GM12878 (cell line): ENCODE data around the gene EHBP1. TPM values are rescaled to one million over a fixed set of nuclear protein-coding genes. Genes with fewer than 3 reads are reported as not detected.

Experiments used
- ATAC-seq: fragments of 200-7000 bp; cut with Tn5 transposase; 3 replicates; pipeline ENCODE4 v1.9.1; 2020; ENCODE audit warnings: mild to moderate bottlenecking, moderate library complexity
- BruUV-seq: library from RNA; stranded (reverse); fragments of 400-500 nt; replicated peaks from 2 replicates; lab custom pipeline; 2021; lab: Mats Ljungman, UMichigan
- CTCF ChIA-PET: fragments of 300-600 bp; sonication (Branson Sonifier 250); formaldehyde crosslinking; extraction: SDS; loops from one replicate; lab custom pipeline; 2021; ENCODE audit warnings: inconsistent platforms; lab: Yijun Ruan, JAX
- POLR2A ChIA-PET: fragments of 350-600 bp; formaldehyde crosslinking; extraction: SDS; loops from one replicate; lab custom pipeline; 2021; ENCODE audit warnings: inconsistent platforms; lab: Charles Lee
- RAD21 ChIA-PET: fragments of 300-600 bp; sonication (Branson Sonifier 250); formaldehyde crosslinking; loops from one replicate; lab custom pipeline; 2023; ENCODE audit warnings: antibody characterized with exemption; ENCODE audit not compliant: unreplicated experiment; lab: Charles Lee
- SMC1A ChIA-PET: fragments of 300-600 bp; sonication (Branson Sonifier 250); formaldehyde crosslinking; loops from one replicate; lab custom pipeline; 2023; ENCODE audit not compliant: unreplicated experiment, uncharacterized antibody; lab: Charles Lee
- DNase-seq: peaks from one replicate; pipeline ENCODE4 v3.0.0-alpha.2; 2011; ENCODE audit warnings: low read depth, low spot score
- FAIRE-seq: peaks from 3 replicates; lab custom pipeline; 2011; peaks lifted over from hg19 to GRCh38; lab: Jason Lieb, UNC
- H2AFZ ChIP-seq: 2 replicates; pipeline ENCODE4 v1.6.0; 2011; ENCODE audit warnings: low read depth, low read length, control low read depth; ENCODE audit not compliant: control insufficient read depth
- H3K27ac ChIP-seq: 2 replicates; pipeline ENCODE4 v1.5.1; 2011; ENCODE audit warnings: control low read depth; ENCODE audit not compliant: control insufficient read depth, insufficient read depth
- H3K27me3 ChIP-seq, 2 experiments: replicated peaks in 1 of 2; 2 replicates each; pipeline versions ENCODE4 v1.6.0 to v1.6.1; 2011; ENCODE audit warnings: low read length in 1 of 2; ENCODE audit not compliant: control insufficient read depth in 2 of 2, insufficient read depth in 2 of 2
- H3K36me3 ChIP-seq, 2 experiments: 2 replicates each; pipeline ENCODE4 v1.5.1; 2011; ENCODE audit warnings: low read length in 1 of 2; ENCODE audit not compliant: control insufficient read depth in 2 of 2, insufficient read depth in 2 of 2
- H3K4me1 ChIP-seq: 2 replicates; pipeline ENCODE4 v1.6.1; 2011; ENCODE audit warnings: mild to moderate bottlenecking, low read length, moderate library complexity, mixed read lengths; ENCODE audit not compliant: control insufficient read depth, insufficient read depth
- H3K4me2 ChIP-seq: 2 replicates; pipeline ENCODE4 v1.6.0; 2011; ENCODE audit warnings: control low read depth; ENCODE audit not compliant: control insufficient read depth, insufficient read depth
- H3K4me3 ChIP-seq: fragments of 200-600 bp; sonication (generic); 2 replicates; pipeline ENCODE4 v1.5.1; 2016
- H3K79me2 ChIP-seq: 2 replicates; pipeline ENCODE4 v1.6.0; 2011; ENCODE audit warnings: low read length; ENCODE audit not compliant: control insufficient read depth, insufficient read depth
- H3K9ac ChIP-seq: 2 replicates; pipeline ENCODE4 v1.8.0; 2011; ENCODE audit warnings: low read length, control low read depth, mixed read lengths; ENCODE audit not compliant: control insufficient read depth, insufficient read depth
- H3K9me3 ChIP-seq: replicated peaks from 3 replicates; pipeline ENCODE4 v1.5.1; 2011; ENCODE audit warnings: mild to moderate bottlenecking, low read length; ENCODE audit not compliant: control insufficient read depth, insufficient read depth
- H4K20me1 ChIP-seq: 2 replicates; pipeline ENCODE4 v1.6.0; 2011; ENCODE audit not compliant: control insufficient read depth, insufficient read depth
- IKZF1 ChIP-seq: fragments of 450-650 bp; conservative IDR thresholded peaks from 2 replicates; pipeline ENCODE4 v1.6.1; 2017; ENCODE audit warnings: antibody characterized with exemption, mild to moderate bottlenecking
- JUND ChIP-seq: IDR thresholded peaks from 2 replicates; pipeline ENCODE4 v1.6.1; 2012; ENCODE audit warnings: low read depth, mild to moderate bottlenecking, low read length, improper control_type of control experiment, moderate library complexity
- WGBS: methylation state at CpG from one replicate; pipeline ENCODE4 v1.1.6; 2016; ENCODE audit warnings: low lambda C conversion rate; ENCODE audit not compliant: insufficient replicate concordance, insufficient coverage; ENCODE audit errors: missing lambda C conversion rate; 5-methylcytosine and 5-hydroxymethylcytosine counted together
- in situ Hi-C: fragments of 300-500 bp; cut with MboI; formaldehyde crosslinking; loops from 9 replicates; pipeline ENCODE4 v1.14.3; 2018; ENCODE audit warnings: mixed read lengths
- intact Hi-C: fragments of 100-400 bp; cut with micrococcal nuclease; formaldehyde crosslinking; loops from one replicate; pipeline ENCODE4 v1.14.2; 2022; ENCODE audit not compliant: unreplicated experiment
- polyA plus RNA-seq, 11 experiments: library from polyadenylated mRNA; depleted of rRNA in 4 of 11; unstranded in 6 of 11; stranded (reverse) in 5 of 11; fragments of >200 nt; fragmentation: Nextera tagmentation in 4 of 11; fragmentation: Illumina TruSeq in 1 of 11; extraction: Ambion mirVana in 4 of 11; extraction: Trizol in 1 of 11; gene quantifications; 1 replicate in 1 of 11; 2 replicates in 10 of 11; pipeline versions ENCODE4 v1.2.1 to v1.2.3, GENCODE V29; 2011 to 2016; ENCODE audit warnings: inconsistent platforms in 2 of 11, missing spikeins in 2 of 11, low read depth in 1 of 11
- total RNA-seq, 4 experiments: library from RNA; depleted of rRNA in 3 of 4; stranded (reverse); fragments of >200 nt in 3 of 4; fragmentation: Illumina TruSeq in 1 of 4; extraction: Trizol in 1 of 4; gene quantifications; 2 replicates each; pipeline versions ENCODE4 v1.2.1 to v1.2.3, GENCODE V29; 2013 to 2021
- TF ChIP-seq, protein P1 (sequence below): IDR thresholded peaks from 2 replicates; pipeline ENCODE4 v1.6.1; 2012; ENCODE audit warnings: low read depth, low read length, improper control_type of control experiment
- TF ChIP-seq, protein P2 (sequence below): IDR thresholded peaks from 2 replicates; pipeline ENCODE4 v1.6.1; 2012; ENCODE audit warnings: low read depth, low read length, improper control_type of control experiment

The EHBP1 gene
- total and polyA plus RNA-seq, 10 of the 15 experiments (the other 5 are each of a cell fraction or from before 2014, with no cell fraction given) = 5.7 to 26.1 (median 13.6) TPM

DNA sequence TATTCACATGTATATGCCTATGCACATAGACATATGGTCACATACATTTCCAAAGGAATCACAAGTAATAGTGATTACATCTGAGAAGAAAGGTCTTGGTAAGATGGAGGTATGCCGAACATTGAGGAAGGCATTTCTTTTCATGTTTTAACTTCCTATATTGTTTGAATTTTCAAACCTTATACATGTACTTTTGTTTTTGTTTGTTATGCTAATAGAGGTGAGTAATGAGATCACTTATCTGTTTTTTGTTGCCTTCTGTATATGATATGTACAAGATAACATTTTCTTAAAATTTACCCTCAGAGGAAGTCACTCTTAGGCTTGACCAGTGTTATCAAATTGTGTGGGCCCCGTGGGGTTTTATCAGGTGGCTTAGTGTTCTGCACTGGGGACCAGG is 178.6 kb downstream of the EHBP1 start:
- TF ChIP-seq IKZF1 = no peak
- TF ChIP-seq, protein P1, sequence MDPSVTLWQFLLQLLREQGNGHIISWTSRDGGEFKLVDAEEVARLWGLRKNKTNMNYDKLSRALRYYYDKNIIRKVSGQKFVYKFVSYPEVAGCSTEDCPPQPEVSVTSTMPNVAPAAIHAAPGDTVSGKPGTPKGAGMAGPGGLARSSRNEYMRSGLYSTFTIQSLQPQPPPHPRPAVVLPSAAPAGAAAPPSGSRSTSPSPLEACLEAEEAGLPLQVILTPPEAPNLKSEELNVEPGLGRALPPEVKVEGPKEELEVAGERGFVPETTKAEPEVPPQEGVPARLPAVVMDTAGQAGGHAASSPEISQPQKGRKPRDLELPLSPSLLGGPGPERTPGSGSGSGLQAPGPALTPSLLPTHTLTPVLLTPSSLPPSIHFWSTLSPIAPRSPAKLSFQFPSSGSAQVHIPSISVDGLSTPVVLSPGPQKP = no peak
- TF ChIP-seq JUND = no peak
- H3K27me3 ChIP-seq = no peaks in the 10 kb centered on the region
- H3K36me3 ChIP-seq = no peaks in the 10 kb centered on the region
- ChIA-PET SMC1A (no interaction called here), POLR2A (no interaction called here), RAD21 (no interaction called here), CTCF (no interaction called here)
- intact Hi-C loops (no loop called here), in situ Hi-C loops (no loop called here)
- WGBS = 99% methylated on average over 2 of the region's 2 CpGs
- no peaks in the 10 kb centered on the region for H3K4me1 ChIP-seq
- no peak overlapping the region for H3K9ac ChIP-seq
- no peaks in the 10 kb centered on the region for H3K79me2 ChIP-seq
- no TSS peak for BruUV-seq
- DNase-seq (no peak), ATAC-seq (no peak), FAIRE-seq (no peak)
- H3K27ac ChIP-seq = no peak overlapping the region
- H3K4me2 ChIP-seq = no peak overlapping the region
- no peaks in the 10 kb centered on the region for H4K20me1 ChIP-seq
- no peak overlapping the region for H3K4me3 ChIP-seq
- H3K9me3 ChIP-seq = no peaks in the 10 kb centered on the region
- no peak overlapping the region for H2AFZ ChIP-seq

DNA sequence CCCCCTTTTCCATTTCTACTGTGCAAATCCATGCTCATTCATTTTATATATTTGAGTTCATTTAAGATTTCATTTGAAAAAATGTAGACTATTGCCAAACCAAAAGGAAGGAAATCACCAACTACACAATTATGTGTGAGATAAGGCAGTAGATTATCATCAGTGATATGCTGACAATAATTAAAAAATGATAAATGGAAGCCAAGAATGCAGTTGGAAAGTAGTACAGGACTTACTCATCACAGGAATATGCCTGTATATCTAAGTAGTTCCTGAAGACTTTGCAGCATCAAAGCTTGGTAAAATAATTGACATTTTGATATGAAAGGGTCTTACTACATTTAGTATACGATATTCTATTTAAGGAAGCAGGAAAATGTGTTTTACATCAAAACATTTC is 179.0 kb downstream of the EHBP1 start:
- Histone ChIP-seq H3K4me2 (no peak overlapping the region), H3K79me2 (no peaks in the 10 kb centered on the region), H2AFZ (no peak overlapping the region), H3K9me3 (no peaks in the 10 kb centered on the region), H3K27ac (no peak overlapping the region), H3K4me1 (no peaks in the 10 kb centered on the region), H3K27me3 (no peaks in the 10 kb centered on the region), H4K20me1 (no peaks in the 10 kb centered on the region), H3K4me3 (no peak overlapping the region), H3K36me3 (no peaks in the 10 kb centered on the region), H3K9ac (no peak overlapping the region)
- DNase-seq = no peak
- ChIA-PET RAD21 (no interaction called here), SMC1A (interaction anchor here (1.6 kb wide), 1 partner anchor 37 kb away, joined by 3 read pairs; no protein-coding TSS in a partner anchor), POLR2A (no interaction called here), CTCF (no interaction called here)
- no TSS peak for BruUV-seq
- intact Hi-C loops = no loop called here
- in situ Hi-C loops = no loop called here
- TF ChIP-seq, protein P2, sequence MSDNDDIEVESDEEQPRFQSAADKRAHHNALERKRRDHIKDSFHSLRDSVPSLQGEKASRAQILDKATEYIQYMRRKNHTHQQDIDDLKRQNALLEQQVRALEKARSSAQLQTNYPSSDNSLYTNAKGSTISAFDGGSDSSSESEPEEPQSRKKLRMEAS = no peak
- WGBS = 95% methylated on average over 1 of the region's 1 CpG
- ATAC-seq = no peak
- no peak for FAIRE-seq
